ENCODE results near the gene HS3ST1. TPM values are rescaled to one million over a fixed set of nuclear protein-coding genes. Genes with fewer than 3 reads are reported as not detected.

The HS3ST1 gene
- total RNA-seq, 2 donors from 2014 or later: 1.5 to 6.7 TPM

- Histone ChIP-seq H3K4me3 (no peak overlapping the region), H3K36me3 (no peaks in the 10 kb centered on the region), H3K9me3 (no peaks in the 10 kb centered on the region), H3K4me1 (replicated peaks) (no peaks in the 10 kb centered on the region), H3K27ac (no peak overlapping the region), H3K27me3 (replicated peaks; ENCODE audit: insufficient read depth) (no peaks in the 10 kb centered on the region)
- TF ChIP-seq POLR2A (IDR thresholded peaks at IDR 0.05): no peak
- TF ChIP-seq, protein P1, sequence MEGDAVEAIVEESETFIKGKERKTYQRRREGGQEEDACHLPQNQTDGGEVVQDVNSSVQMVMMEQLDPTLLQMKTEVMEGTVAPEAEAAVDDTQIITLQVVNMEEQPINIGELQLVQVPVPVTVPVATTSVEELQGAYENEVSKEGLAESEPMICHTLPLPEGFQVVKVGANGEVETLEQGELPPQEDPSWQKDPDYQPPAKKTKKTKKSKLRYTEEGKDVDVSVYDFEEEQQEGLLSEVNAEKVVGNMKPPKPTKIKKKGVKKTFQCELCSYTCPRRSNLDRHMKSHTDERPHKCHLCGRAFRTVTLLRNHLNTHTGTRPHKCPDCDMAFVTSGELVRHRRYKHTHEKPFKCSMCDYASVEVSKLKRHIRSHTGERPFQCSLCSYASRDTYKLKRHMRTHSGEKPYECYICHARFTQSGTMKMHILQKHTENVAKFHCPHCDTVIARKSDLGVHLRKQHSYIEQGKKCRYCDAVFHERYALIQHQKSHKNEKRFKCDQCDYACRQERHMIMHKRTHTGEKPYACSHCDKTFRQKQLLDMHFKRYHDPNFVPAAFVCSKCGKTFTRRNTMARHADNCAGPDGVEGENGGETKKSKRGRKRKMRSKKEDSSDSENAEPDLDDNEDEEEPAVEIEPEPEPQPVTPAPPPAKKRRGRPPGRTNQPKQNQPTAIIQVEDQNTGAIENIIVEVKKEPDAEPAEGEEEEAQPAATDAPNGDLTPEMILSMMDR (IDR thresholded peaks at IDR 0.05): no peak
- intact Hi-C loops (cut with DNase I): no loop called here
- no peak for DNase-seq (ENCODE audit: low spot score)
Observed at GRCh38 chr4:11365039-11365438, 63.7 kb downstream of the HS3ST1 start.

GRCh38 chr4:11359591-11359990, 69.1 kb downstream of the HS3ST1 start:
- intact Hi-C loops (cut with DNase I): no loop called here
- Histone ChIP-seq H3K27ac (no peak overlapping the region), H3K36me3 (no peaks in the 10 kb centered on the region), H3K4me3 (no peak overlapping the region), H3K27me3 (replicated peaks; ENCODE audit: insufficient read depth) (no peaks in the 10 kb centered on the region), H3K9me3 (no peaks in the 10 kb centered on the region), H3K4me1 (replicated peaks) (no peaks in the 10 kb centered on the region)
- TF ChIP-seq, protein P1 (IDR thresholded peaks at IDR 0.05): no peak
- TF ChIP-seq POLR2A (IDR thresholded peaks at IDR 0.05) (no peak), POLR2AphosphoS5 (IDR thresholded peaks at IDR 0.05) (no peak)
- no peak for DNase-seq (ENCODE audit: low spot score)

DNA sequence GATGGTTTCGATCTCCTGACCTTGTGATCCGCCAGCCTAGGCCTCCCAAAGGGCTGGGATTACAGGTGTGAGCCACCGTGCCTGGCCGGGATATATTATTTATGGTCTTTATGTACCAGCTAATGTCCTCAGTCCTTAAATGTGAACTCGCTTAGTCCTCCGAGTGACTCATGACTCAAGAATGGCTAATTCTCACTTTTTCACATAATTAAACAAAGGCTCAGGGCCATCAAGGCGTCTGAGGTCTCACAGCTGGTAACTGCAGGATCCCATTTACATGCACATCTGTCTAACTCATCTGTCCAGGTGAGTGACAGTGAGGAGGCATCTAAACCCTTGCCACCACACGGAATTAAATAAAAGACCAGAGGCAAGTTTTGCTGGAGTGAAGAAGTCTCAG, 73.5 kb downstream of the HS3ST1 start:
- H3K9me3 ChIP-seq: no peaks in the 10 kb centered on the region
- no peak for TF ChIP-seq POLR2A (IDR thresholded peaks at IDR 0.05)
- TF ChIP-seq, protein P1 (IDR thresholded peaks at IDR 0.05): no peak
- no peak for TF ChIP-seq POLR2AphosphoS5 (IDR thresholded peaks at IDR 0.05)
- 89% methylated on average over 8 of the region's 8 CpGs for whole genome bisulfite sequencing

GRCh38 chr4:11354531-11354930, 74.2 kb downstream of the HS3ST1 start:
- H3K9me3 ChIP-seq: no peaks in the 10 kb centered on the region
- no peaks in the 10 kb centered on the region for H3K27me3 ChIP-seq (replicated peaks; ENCODE audit: insufficient read depth)
- 90% methylated on average over 5 of the region's 5 CpGs for WGBS
- H3K27ac ChIP-seq: no peak overlapping the region
- intact Hi-C loops (cut with DNase I): no loop called here
- H3K4me1 ChIP-seq (replicated peaks): no peaks in the 10 kb centered on the region
- TF ChIP-seq POLR2A (IDR thresholded peaks at IDR 0.05): no peak
- no peak for TF ChIP-seq POLR2AphosphoS5 (IDR thresholded peaks at IDR 0.05)
- TF ChIP-seq, protein P1 (IDR thresholded peaks at IDR 0.05): no peak
- DNase-seq (ENCODE audit: low spot score): no peak
- H3K4me3 ChIP-seq: no peak overlapping the region
- no peaks in the 10 kb centered on the region for H3K36me3 ChIP-seq

More for the DNA sequence above, 73.5 kb downstream of the HS3ST1 start:
- no peaks in the 10 kb centered on the region for H3K36me3 ChIP-seq
- no peaks in the 10 kb centered on the region for H3K27me3 ChIP-seq (replicated peaks; ENCODE audit: insufficient read depth)
- H3K27ac ChIP-seq: no peak overlapping the region
- intact Hi-C loops (cut with DNase I): no loop called here
- no peak for DNase-seq (ENCODE audit: low spot score)
- no peaks in the 10 kb centered on the region for H3K4me1 ChIP-seq (replicated peaks)
- no peak overlapping the region for H3K4me3 ChIP-seq

DNA sequence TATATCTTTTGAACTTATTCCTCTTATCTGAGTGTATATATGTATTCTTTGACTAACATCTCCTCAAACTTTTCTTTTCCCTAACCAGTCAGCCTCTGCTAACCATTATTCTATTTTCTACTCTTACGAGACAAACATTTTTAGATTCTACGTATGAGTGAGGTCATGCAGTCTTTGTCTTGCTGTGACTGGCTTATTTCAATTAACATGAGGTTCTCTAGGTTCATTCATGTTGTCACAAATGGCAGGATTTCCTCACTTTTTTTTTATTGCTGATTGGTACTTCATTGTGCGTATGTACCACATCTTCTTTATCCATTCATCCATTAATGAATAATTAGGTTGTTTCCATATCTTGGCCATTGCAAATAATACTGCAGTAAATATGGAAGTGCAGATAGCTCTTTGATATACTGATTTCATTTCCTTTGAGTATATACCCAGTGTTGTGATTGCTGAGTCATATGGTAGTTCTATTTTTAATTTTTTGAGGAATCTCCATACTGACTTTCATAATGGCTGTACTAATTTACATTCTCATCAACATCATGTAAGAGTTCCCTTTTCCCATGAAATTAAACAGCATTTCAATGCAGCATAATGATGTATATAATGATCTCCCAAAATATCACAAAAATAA, 80.1 kb downstream of the HS3ST1 start:
- Histone ChIP-seq H3K4me3 (no peak overlapping the region), H3K36me3 (no peaks in the 10 kb centered on the region), H3K4me1 (replicated peaks) (no peaks in the 10 kb centered on the region), H3K27ac (no peak overlapping the region), H3K9me3 (no peaks in the 10 kb centered on the region), H3K27me3 (replicated peaks; ENCODE audit: insufficient read depth) (no peaks in the 10 kb centered on the region)
- no peak for DNase-seq (ENCODE audit: low spot score)
- TF ChIP-seq POLR2AphosphoS5 (IDR thresholded peaks at IDR 0.05): no peak
- TF ChIP-seq, protein P1 (IDR thresholded peaks at IDR 0.05): no peak
- no peak for TF ChIP-seq POLR2A (IDR thresholded peaks at IDR 0.05)
- WGBS: 95% methylated on average over 3 of the region's 3 CpGs
- intact Hi-C loops (cut with DNase I): no loop called here

Measured in prostate gland (tissue), 2 donors.